Neural crest cell (in vitro differentiated cells): ENCODE data around the gene GNG7. TPM values are rescaled to one million over a fixed set of nuclear protein-coding genes. Genes with fewer than 3 reads are reported as not detected.
"Not testable (repeated sequence)": the region's sequence is repeated elsewhere in the genome, so short reads cannot be mapped to it uniquely, and the experiment has no call there.

Source experiments
- DNase-seq: peaks from one replicate; pipeline ENCODE4 v3.0.0; 2021; ENCODE audit warnings: low read depth, mixed read lengths, low spot score
- H3K27ac Mint-ChIP-seq: one replicate; pipeline ENCODE4 v1.8.0; 2021; ENCODE audit warnings: mild to moderate bottlenecking, mixed read lengths; ENCODE audit not compliant: unreplicated experiment
- H3K27me3 Mint-ChIP-seq: 2 replicates; pipeline ENCODE4 v1.8.0; 2021; ENCODE audit warnings: low read depth, mild to moderate bottlenecking, mixed read lengths
- H3K36me3 Mint-ChIP-seq: 2 replicates; pipeline ENCODE4 v1.8.0; 2021; ENCODE audit warnings: low read depth, mild to moderate bottlenecking, mixed read lengths
- H3K4me1 Mint-ChIP-seq: 2 replicates; pipeline ENCODE4 v1.8.0; 2021; ENCODE audit warnings: mixed read lengths
- H3K4me3 Mint-ChIP-seq: one replicate; pipeline ENCODE4 v1.8.0; 2021; ENCODE audit warnings: mild to moderate bottlenecking, mixed read lengths
- H3K9me3 Mint-ChIP-seq: 2 replicates; pipeline ENCODE4 v1.8.0; 2021; ENCODE audit warnings: mixed read lengths
- CTCF ChIP-seq: fragments of 200-600 bp; sonication (generic); conservative IDR thresholded peaks from 2 replicates; pipeline ENCODE4 v1.5.0; 2021; ENCODE audit warnings: antibody characterized with exemption, mild to moderate bottlenecking
- total RNA-seq: library from RNA; stranded (reverse); gene quantifications from 2 replicates; pipeline ENCODE4 v1.2.1, GENCODE V29; 2021

GNG7 gene
- total RNA-seq, 1 donor from 2014 or later, result 13.9 TPM

GRCh38 chr19:2511570-2511969 is 190.9 kb downstream of the GNG7 start:
- Mint-ChIP-seq H3K4me1 (peaks cover 4% of the 10 kb centered on the region), H3K27ac (no peak overlapping the region), H3K9me3 (no peaks in the 10 kb centered on the region), H3K27me3 (no peaks in the 10 kb centered on the region), H3K4me3 (no peak overlapping the region), H3K36me3 (peaks cover 2% of the 10 kb centered on the region)
- no peak for TF ChIP-seq CTCF
- DNase-seq, result no peak

GRCh38 chr19:2509096-2509495 is 193.4 kb downstream of the GNG7 start:
- Mint-ChIP-seq H3K27ac (no peak overlapping the region), H3K36me3 (no peaks in the 10 kb centered on the region), H3K4me1 (peaks cover 4% of the 10 kb centered on the region), H3K27me3 (no peaks in the 10 kb centered on the region), H3K4me3 (no peak overlapping the region), H3K9me3 (no peaks in the 10 kb centered on the region)
- no peak for TF ChIP-seq CTCF
- DNase-seq, result no peak

- H3K27ac Mint-ChIP-seq, result no peak overlapping the region
- TF ChIP-seq CTCF, result no peak
- no peak for DNase-seq
- H3K36me3 Mint-ChIP-seq, result no peaks in the 10 kb centered on the region
- peaks cover 4% of the 10 kb centered on the region for H3K4me1 Mint-ChIP-seq
- H3K4me3 Mint-ChIP-seq, result no peak overlapping the region
- no peaks in the 10 kb centered on the region for H3K9me3 Mint-ChIP-seq
- H3K27me3 Mint-ChIP-seq, result no peaks in the 10 kb centered on the region
These were observed 195.4 kb downstream of the GNG7 start for GRCh38 chr19:2507109-2507508.

GRCh38 chr19:2506656-2507055 is 195.8 kb downstream of the GNG7 start:
- not testable (repeated sequence) for H3K4me3 Mint-ChIP-seq, H3K9me3 Mint-ChIP-seq, H3K27ac Mint-ChIP-seq, H3K27me3 Mint-ChIP-seq, H3K36me3 Mint-ChIP-seq, H3K4me1 Mint-ChIP-seq, DNase-seq

GRCh38 chr19:2503521-2504109 is 198.9 kb downstream of the GNG7 start:
- H3K27ac Mint-ChIP-seq, result peak overlapping the region; percentile 37
- no peak overlapping the region for H3K4me3 Mint-ChIP-seq
- no peaks in the 10 kb centered on the region for H3K36me3 Mint-ChIP-seq
- no peaks in the 10 kb centered on the region for H3K9me3 Mint-ChIP-seq
- DNase-seq, result no peak
- H3K4me1 Mint-ChIP-seq, result peaks cover 9% of the 10 kb centered on the region
- TF ChIP-seq CTCF, result no peak
- H3K27me3 Mint-ChIP-seq, result peaks cover 3% of the 10 kb centered on the region

GRCh38 chr19:2500841-2501261 is 201.6 kb downstream of the GNG7 start:
- no peak for DNase-seq
- H3K4me3 Mint-ChIP-seq, result no peak overlapping the region
- peaks cover 5% of the 10 kb centered on the region for H3K4me1 Mint-ChIP-seq
- H3K27ac Mint-ChIP-seq, result no peak overlapping the region
- H3K27me3 Mint-ChIP-seq, result peaks cover 3% of the 10 kb centered on the region
- no peaks in the 10 kb centered on the region for H3K9me3 Mint-ChIP-seq
- TF ChIP-seq CTCF, result no peak
- no peaks in the 10 kb centered on the region for H3K36me3 Mint-ChIP-seq
